ENCODE results near the gene CDYL2.

GRCh38 chr16:80803339-80804055 is 901 bp downstream of the CDYL2 start:
- TF ChIP-seq MEF2A (IDR thresholded peaks at IDR 0.05; ENCODE audit: borderline replicate concordance, low read depth) (no peak), REST (IDR thresholded peaks at IDR 0.05; ENCODE audit: low read depth, low read length) (no peak), YY1 (IDR thresholded peaks at IDR 0.05; ENCODE audit: low read depth) (no peak), POLR2AphosphoS5 (IDR thresholded peaks at IDR 0.05; ENCODE audit: low read depth, low read length) (no peak), EZH2phosphoT487 (IDR thresholded peaks at IDR 0.05; ENCODE audit: borderline replicate concordance, low read depth) (no peak), TCF12 (IDR thresholded peaks at IDR 0.05) (no peak), RAD21 (IDR thresholded peaks at IDR 0.05; ENCODE audit: low read length) (no peak), RCOR1 (IDR thresholded peaks at IDR 0.05; ENCODE audit: low read length) (no peak), CHD2 (IDR thresholded peaks at IDR 0.05; ENCODE audit: low read length, partially characterized antibody) (no peak), RFX5 (IDR thresholded peaks at IDR 0.05; ENCODE audit: low read length) (no peak), SMC3 (IDR thresholded peaks at IDR 0.05; ENCODE audit: low read depth, low read length) (no peak), USF2 (IDR thresholded peaks at IDR 0.05; ENCODE audit: borderline replicate concordance, low read depth, low read length) (no peak)
- TF ChIP-seq, protein P1, sequence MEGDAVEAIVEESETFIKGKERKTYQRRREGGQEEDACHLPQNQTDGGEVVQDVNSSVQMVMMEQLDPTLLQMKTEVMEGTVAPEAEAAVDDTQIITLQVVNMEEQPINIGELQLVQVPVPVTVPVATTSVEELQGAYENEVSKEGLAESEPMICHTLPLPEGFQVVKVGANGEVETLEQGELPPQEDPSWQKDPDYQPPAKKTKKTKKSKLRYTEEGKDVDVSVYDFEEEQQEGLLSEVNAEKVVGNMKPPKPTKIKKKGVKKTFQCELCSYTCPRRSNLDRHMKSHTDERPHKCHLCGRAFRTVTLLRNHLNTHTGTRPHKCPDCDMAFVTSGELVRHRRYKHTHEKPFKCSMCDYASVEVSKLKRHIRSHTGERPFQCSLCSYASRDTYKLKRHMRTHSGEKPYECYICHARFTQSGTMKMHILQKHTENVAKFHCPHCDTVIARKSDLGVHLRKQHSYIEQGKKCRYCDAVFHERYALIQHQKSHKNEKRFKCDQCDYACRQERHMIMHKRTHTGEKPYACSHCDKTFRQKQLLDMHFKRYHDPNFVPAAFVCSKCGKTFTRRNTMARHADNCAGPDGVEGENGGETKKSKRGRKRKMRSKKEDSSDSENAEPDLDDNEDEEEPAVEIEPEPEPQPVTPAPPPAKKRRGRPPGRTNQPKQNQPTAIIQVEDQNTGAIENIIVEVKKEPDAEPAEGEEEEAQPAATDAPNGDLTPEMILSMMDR (IDR thresholded peaks at IDR 0.05), result peak; percentile 53
